ENCODE results near the gene NOS1AP.

The NOS1AP gene

GRCh38 chr1:162153374-162153773 is 83.9 kb downstream of the NOS1AP start:
- no peak for TF ChIP-seq CTCF (conservative IDR thresholded peaks at IDR 0.05; ENCODE audit: low read length)
- Histone ChIP-seq H4K20me1 (ENCODE audit: insufficient read depth, low read length, poor library complexity, severe bottlenecking) (no peaks in the 10 kb centered on the region), H2AFZ (ENCODE audit: low read length) (no peak overlapping the region), H3K27me3 (ENCODE audit: insufficient read depth, low read length, poor library complexity, severe bottlenecking) (no peaks in the 10 kb centered on the region), H3K4me1 (ENCODE audit: insufficient read depth, low read length, poor library complexity, severe bottlenecking) (peaks cover 9% of the 10 kb centered on the region), H3K9me3 (ENCODE audit: insufficient read depth, low read depth, low read length) (no peaks in the 10 kb centered on the region), H3K4me2 (ENCODE audit: low read depth, low read length, poor library complexity, severe bottlenecking) (no peak overlapping the region), H3F3A (ENCODE audit: low read depth) (no peaks in the 10 kb centered on the region), H3K36me3 (ENCODE audit: insufficient read depth, low read length) (no peaks in the 10 kb centered on the region), H3K9ac (ENCODE audit: low read depth, low read length, poor library complexity, severe bottlenecking) (no peak overlapping the region), H3K9me2 (replicated peaks; ENCODE audit: low read depth, low read length) (no peaks in the 10 kb centered on the region), H3K79me2 (ENCODE audit: insufficient read depth, low read length) (no peaks in the 10 kb centered on the region), H3K4me3 (ENCODE audit: low read length, poor library complexity, severe bottlenecking) (no peak overlapping the region)

DNA sequence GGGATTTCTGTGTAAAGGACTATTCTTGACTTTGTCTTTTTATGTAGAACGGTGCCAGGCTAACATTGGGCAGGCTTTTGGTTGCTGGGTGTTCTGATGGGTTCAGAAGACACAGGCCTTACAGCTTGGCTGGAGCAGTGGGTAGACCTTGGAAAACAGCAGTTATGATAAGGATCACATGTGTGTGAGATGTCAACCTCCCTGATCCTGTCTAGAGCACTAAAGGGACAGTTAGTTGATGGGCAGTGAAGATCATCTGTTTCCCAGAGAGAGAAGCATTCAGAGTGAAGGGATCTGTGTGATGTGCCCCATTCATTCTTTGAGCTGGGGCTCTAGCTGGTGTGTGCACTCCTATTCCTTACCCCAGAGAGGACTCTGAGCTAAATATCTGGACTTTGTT is 88.0 kb downstream of the NOS1AP start:
- Histone ChIP-seq H4K20me1 (ENCODE audit: insufficient read depth, low read length, poor library complexity, severe bottlenecking) (no peaks in the 10 kb centered on the region), H3K79me2 (ENCODE audit: insufficient read depth, low read length) (no peaks in the 10 kb centered on the region), H3K9ac (ENCODE audit: low read depth, low read length, poor library complexity, severe bottlenecking) (no peak overlapping the region), H3K36me3 (ENCODE audit: insufficient read depth, low read length) (no peaks in the 10 kb centered on the region), H3K4me1 (ENCODE audit: insufficient read depth, low read length, poor library complexity, severe bottlenecking) (peaks cover 3% of the 10 kb centered on the region), H3K27me3 (ENCODE audit: insufficient read depth, low read length, poor library complexity, severe bottlenecking) (no peaks in the 10 kb centered on the region), H2AFZ (ENCODE audit: low read length) (no peak overlapping the region), H3K9me2 (replicated peaks; ENCODE audit: low read depth, low read length) (no peaks in the 10 kb centered on the region), H3K4me3 (ENCODE audit: low read length, poor library complexity, severe bottlenecking) (no peak overlapping the region), H3K4me2 (ENCODE audit: low read depth, low read length, poor library complexity, severe bottlenecking) (no peak overlapping the region), H3F3A (ENCODE audit: low read depth) (no peaks in the 10 kb centered on the region), H3K9me3 (ENCODE audit: insufficient read depth, low read depth, low read length) (no peaks in the 10 kb centered on the region)
- TF ChIP-seq EZH2phosphoT487 (IDR thresholded peaks at IDR 0.05; ENCODE audit: borderline replicate concordance) (no peak), CTCF (conservative IDR thresholded peaks at IDR 0.05; ENCODE audit: low read length) (no peak)

GRCh38 chr1:162158624-162159271 is 89.3 kb downstream of the NOS1AP start:
- no peaks in the 10 kb centered on the region for H3K27me3 ChIP-seq (ENCODE audit: insufficient read depth, low read length, poor library complexity, severe bottlenecking)
- H3K4me3 ChIP-seq (ENCODE audit: low read length, poor library complexity, severe bottlenecking), result no peak overlapping the region
- no peak for TF ChIP-seq EZH2phosphoT487 (IDR thresholded peaks at IDR 0.05; ENCODE audit: borderline replicate concordance)
- no peak for TF ChIP-seq CTCF (conservative IDR thresholded peaks at IDR 0.05; ENCODE audit: low read length)
- no peak overlapping the region for H2AFZ ChIP-seq (ENCODE audit: low read length)
- H3K9ac ChIP-seq (ENCODE audit: low read depth, low read length, poor library complexity, severe bottlenecking), result no peak overlapping the region
- no peaks in the 10 kb centered on the region for H3K4me1 ChIP-seq (ENCODE audit: insufficient read depth, low read length, poor library complexity, severe bottlenecking)
- no peaks in the 10 kb centered on the region for H4K20me1 ChIP-seq (ENCODE audit: insufficient read depth, low read length, poor library complexity, severe bottlenecking)
- no peak overlapping the region for H3K4me2 ChIP-seq (ENCODE audit: low read depth, low read length, poor library complexity, severe bottlenecking)
- H3K9me3 ChIP-seq (ENCODE audit: insufficient read depth, low read depth, low read length), result no peaks in the 10 kb centered on the region
- no peaks in the 10 kb centered on the region for H3K79me2 ChIP-seq (ENCODE audit: insufficient read depth, low read length)
- H3K9me2 ChIP-seq (replicated peaks; ENCODE audit: low read depth, low read length), result no peaks in the 10 kb centered on the region
- H3F3A ChIP-seq (ENCODE audit: low read depth), result no peaks in the 10 kb centered on the region
- no peaks in the 10 kb centered on the region for H3K36me3 ChIP-seq (ENCODE audit: insufficient read depth, low read length)
